GM19238 (cell line): ENCODE data around the gene KLF13.

Experiments
- DNase-seq: peaks from one replicate; pipeline ENCODE4 v3.0.0; 2011; ENCODE audit warnings: low spot score; ENCODE audit not compliant: insufficient read length

KLF13 gene

GRCh38 chr15:31399544-31400171 is 73.0 kb downstream of the KLF13 start:
- no peak for DNase-seq

GRCh38 chr15:31400222-31400927 is 73.7 kb downstream of the KLF13 start:
- DNase-seq, result no peak

DNA sequence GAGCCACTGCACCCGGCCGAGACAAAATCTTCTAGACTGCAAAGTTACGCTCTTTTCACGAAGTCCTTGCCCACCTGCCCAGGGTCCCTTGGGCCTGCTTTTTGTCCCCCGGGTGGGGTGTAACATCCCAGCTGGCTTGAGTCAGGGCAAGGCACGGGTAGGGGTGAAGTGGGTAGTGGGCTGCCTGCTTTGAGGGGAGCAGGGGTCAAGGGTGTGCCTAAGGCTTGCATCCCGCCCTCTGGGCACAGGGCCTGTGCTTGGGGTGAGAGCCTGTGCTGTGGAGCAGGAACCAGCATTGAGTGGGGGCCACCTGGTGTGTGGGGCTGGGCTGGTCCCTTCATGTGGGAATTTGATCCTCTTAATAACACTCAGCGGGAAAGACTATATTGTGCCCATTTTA is 74.6 kb downstream of the KLF13 start:
- DNase-seq, result no peak

GRCh38 chr15:31402003-31402402 is 75.4 kb downstream of the KLF13 start:
- DNase-seq, result no peak

- DNase-seq, result no peak
Measured at GRCh38 chr15:31402511-31403056, 75.9 kb downstream of the KLF13 start.

DNA sequence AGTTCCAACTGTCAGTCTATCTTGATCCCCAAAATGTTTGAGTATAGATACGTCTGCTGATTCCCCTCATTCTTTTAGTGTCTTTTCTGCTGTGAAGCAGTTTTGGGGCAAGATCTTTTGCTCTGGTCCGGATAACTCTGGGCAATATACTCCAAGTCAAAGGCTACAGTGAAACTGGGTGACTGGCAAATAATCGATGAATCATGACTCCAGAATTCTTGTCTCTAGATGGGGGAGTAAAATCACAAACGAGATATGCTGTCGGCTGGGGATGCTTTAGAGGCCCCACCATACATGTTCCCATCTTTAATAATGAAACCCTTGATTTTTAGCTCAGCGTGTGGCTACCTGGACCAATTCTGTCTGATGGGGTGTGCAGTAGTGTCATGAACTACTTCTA is 76.5 kb downstream of the KLF13 start:
- DNase-seq, result no peak

DNA sequence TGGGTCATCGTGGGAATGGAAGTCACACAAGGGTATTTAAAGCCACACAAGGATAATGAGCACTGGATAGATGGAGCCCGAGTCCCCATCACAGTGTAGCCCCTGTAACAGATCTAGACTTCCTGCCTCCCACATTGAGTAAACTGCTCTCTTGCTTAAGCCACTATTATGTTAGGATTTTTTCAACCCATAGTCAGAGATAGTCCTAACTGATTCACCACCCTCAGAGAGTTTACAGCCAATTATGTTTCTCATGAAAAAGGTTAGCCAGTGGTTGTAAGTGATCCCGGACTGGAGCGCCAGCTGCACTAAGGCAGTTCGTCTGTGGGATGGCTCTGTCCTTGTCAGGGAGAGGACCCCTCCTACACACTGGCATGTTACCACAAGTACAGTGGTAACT is 77.0 kb downstream of the KLF13 start:
- no peak for DNase-seq

DNA sequence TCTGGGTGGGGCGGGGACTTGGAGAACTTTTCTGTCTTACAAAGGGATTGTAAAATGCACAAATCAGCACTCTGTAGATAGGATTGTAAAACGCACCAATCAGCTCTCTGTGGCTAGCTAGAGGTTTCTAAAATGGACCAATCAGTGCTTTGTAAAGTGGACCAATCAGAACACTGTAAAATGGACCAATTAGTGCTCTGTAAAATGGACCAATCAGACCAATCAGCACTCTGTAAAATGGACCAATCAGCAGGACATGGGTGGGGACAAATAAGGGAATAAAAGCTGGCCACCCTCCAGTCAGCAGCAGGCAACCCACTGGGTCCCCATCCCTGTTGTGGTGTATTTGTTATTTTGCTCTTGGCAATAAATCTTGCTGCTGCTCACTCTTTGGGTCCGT is 77.7 kb downstream of the KLF13 start:
- no peak for DNase-seq

DNA sequence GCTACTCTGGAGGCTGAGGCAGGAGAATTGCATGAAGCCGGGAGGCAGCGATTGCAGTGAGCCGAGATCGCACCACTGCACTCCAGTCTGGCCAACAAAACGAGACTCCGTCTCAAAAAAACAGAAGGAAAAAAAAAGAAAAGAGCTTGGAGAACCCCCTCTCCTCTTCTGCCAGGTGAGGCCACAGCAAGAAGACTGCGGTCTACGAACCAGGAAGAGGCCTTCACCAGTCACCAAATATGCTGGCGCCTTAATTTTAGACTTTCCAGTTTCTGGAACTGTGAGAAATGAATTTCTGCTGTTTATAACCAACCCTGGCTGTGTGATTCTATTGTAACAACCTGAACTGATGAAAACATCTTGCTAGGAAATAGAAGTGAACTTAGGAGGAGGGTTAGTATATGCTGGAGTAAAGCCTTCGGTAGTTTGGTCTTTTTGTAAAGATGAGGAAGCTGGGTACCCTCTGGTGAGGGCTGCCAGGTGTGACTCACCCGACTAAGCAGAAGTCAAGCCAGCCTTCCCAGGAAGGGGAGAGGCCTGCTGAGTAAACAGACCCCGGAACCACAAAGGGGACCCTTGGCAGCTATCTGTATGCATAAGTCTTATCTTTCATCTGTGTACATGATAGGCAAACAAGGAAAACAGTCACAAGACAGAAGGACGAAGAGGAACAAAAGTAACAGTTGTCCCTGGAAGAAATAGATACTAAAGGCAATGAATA is 78.7 kb downstream of the KLF13 start:
- no peak for DNase-seq

DNA sequence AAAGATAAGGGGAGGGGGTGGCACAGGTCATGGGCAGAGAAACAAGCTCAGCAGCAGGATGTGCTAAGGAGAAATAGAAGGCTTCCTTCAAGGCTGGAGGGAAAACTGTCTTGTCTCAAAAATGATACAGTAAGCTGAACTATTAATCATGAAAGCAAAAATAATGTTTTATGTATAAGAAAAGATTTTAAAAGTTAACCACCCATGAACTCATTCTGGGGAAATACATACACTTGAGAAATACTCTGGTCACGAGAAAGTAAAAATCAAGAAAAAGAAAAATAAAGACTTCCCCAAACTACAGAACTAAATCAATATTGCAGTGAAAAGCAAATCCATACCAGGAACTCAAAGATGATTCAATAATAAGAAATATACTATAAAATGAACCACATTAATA is 80.7 kb downstream of the KLF13 start:
- no peak for DNase-seq

GRCh38 chr15:31407851-31408250 is 81.2 kb downstream of the KLF13 start:
- DNase-seq, result no peak

GRCh38 chr15:31408724-31409123 is 82.1 kb downstream of the KLF13 start:
- no peak for DNase-seq

DNA sequence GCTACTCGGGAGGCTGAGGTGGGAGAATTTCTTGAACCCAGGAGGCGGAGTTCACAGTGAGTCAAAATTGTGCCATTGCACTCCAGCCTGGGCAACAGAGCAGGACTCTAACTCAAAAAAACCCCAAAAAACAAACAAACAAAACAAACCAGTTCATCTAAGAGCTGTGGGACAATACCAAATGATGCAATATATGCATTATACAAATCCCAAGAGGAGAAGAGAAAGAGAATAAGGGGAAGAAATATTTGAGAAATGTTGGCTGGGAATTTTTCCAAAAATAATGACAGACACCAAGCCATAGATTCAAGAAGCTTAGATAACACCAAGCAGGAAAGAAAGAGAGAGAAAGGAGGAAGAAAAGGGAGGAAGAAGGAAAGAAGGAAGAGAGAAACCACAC is 82.5 kb downstream of the KLF13 start:
- no peak for DNase-seq

DNA sequence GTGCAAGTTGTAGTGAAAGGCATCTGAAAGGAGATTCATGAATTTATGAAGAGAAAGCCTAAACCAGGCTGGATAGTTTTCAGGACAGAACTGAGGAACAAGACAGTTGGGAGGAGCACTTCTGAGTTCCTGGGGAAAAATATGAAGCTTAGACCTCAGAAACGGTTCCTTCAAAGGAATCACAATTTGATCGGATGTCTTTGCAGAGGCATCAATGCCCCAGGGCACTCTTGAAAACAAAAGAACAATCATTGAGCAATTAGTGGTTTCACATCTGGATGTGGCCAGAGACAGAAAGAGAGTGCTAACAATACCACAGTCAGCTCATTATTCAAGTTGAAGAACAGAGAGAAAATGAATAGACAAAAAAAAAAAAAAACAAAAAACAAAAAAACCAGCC is 86.2 kb downstream of the KLF13 start:
- DNase-seq, result no peak

DNA sequence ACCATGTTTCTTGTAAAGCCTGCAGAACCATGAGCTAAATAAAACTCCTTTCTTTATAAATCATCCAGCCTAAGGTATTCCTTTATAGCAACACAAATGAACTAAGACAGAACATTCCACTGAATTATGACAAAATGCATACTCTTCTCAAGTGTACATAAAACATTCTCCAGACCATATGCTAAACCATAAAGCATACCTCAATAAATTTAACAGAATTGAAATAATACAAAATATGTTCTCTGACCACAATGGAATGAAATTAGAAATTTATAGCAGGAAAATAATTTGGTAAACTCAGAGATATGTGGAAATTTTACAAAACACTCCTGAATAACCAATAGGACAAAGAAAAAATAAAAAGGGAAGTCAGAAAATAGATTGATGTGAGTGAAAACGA is 88.6 kb downstream of the KLF13 start:
- DNase-seq, result no peak

DNA sequence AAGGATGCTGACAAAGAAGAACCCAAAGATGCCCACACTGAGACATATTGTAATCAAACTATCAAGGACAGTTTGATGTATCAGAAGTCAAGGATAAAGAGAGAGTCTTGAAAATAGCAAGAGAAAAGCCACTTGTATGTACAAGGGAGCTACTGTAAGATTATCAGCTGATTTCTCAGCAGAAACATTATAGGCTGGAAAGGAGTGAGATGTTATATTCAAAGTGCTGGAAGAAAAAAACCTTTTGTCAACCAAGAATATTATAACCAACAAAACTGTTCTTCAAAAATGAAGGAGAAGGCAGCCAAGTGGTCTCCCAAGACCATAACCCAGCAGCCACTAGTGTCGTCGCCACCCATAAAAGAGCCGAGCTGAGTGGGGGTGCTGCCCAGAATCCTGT is 93.2 kb downstream of the KLF13 start:
- DNase-seq, result no peak

DNA sequence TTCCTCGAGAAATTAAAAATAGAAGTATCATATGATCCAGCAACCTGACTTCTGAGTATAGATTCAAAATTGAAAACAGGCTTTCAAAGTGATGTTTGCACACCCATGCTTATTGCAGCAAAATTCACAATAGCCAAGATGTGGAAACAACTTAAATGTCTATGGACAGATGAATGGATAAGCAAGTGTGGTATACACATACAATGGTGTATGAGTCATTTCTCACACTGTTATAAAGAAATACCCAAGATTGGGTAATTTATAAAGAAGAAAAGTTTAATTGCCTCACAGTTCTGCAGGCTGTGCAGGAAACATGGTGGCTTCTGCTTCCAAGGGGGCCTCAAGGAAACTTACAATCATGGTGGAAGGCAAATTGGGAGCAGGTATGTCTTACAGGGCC is 100.8 kb downstream of the KLF13 start:
- no peak for DNase-seq
